GM19463 (cell line): ENCODE measurements around the gene CBX6.
"Not testable (repeated sequence)": the region's sequence is repeated elsewhere in the genome, so short reads cannot be mapped to it uniquely, and the experiment has no call there.

Experiments used
- ATAC-seq: cut with Tn5 transposase; IDR thresholded peaks from one replicate; pipeline ENCODE4 v1.9.1; 2021; ENCODE audit warnings: mild to moderate bottlenecking, moderate library complexity; ENCODE audit not compliant: unreplicated experiment

Gene CBX6

GRCh38 chr22:38872172-38872830 lies at the start of gene CBX6:
TSS of gene CBX6 (minus strand) at chr22:38872216. CDS start at chr22:38872190, 26 bp downstream.
- peak; percentile 59 for ATAC-seq

DNA sequence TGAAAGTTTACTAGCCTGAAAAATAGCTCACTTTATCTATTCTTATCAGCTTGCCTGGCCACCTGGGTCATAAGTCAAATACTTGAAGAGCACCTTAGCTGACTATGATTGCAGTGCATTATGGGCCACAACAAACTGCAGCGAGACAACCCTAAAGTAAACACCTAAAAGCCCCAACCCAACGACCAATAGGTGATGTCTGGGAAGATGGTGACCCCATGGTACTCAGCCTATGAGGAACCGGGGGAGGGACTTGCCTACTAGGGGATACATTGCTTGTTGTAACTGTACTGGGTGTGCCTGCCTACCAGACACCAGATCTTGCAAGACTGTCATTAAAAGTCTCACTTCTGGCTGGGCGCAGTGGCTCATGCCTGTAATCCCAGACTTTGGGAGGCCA lies 49.8 kb upstream of the CBX6 start:
- ATAC-seq: no peak

- no peak for ATAC-seq
These were observed 49.1 kb upstream of the CBX6 start for GRCh38 chr22:38921120-38921519.

DNA sequence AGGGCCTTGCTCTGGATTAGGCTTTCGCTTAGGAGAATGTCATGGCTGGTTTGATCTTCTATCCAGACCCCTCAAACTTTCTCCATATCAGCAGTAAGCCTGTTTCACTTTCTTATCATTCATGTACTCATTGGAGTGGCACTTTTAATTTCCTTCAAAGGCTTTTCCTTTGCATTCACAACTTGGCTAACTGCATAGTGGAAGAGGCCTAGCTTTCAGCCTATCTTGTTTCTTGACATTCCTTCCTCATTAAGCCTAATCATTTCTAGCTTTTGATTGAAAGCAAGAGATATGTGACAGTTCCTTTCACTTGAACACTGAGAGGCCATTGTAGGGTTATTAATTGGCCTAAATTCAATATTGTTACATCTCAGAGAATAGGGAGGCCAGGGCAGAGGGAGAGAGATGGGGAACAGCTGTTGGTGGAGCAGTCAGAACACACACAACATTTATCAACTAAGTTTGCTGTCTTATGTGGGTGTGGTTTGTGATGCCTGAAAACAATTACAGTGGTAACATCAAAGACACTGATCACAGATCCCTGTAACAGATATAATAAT lies 47.7 kb upstream of the CBX6 start:
- ATAC-seq: no peak

- ATAC-seq: no peak
These were observed 39.4 kb upstream of the CBX6 start for GRCh38 chr22:38911434-38911833.

GRCh38 chr22:38907767-38908166 lies 35.8 kb upstream of the CBX6 start:
- ATAC-seq: no peak

DNA sequence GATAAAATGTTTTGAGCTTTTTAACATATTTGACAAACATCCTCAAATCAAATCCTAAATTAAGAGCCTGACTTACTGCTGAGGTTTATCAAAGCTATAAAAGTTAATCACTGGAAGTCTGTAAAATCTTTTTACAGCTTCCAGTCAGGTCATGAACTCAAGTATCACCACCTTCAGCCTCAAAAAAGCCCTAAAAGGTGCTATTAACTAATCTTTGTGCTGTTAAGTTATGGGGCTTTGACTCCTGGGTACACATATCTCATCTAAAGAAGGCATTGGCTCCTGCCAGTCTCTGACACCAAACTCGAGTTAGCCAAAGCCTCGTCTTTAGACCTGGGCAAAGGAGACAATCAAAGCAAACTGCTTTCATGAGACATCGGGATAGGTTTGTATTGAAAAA lies 34.0 kb upstream of the CBX6 start:
- no peak for ATAC-seq

DNA sequence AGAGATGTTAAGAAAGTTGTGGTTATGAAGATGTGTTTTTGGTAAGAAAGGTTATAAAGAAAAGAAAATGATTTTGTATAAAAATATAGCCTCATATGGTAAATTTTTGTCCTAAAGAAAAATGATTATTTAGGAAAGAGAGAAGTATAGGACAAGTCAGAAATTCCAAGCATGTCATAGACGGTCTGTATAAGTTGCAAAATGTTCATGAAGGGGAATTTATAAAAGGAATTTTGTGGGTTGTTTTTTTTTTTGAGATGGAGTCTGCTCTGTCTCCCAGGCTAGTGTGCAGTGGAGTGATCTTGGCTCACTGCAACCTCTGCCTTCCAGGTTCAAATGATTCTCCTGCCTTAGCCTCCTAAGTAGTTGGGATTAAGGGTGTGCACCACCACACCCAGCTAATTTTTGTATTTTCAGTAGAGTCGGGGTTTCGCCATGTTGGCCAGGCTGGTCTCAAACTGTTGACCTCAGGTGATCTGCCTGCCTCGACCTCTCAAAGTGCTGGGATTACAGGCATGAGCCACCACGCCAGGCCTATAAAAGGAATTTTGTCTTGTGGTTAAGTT lies 32.1 kb upstream of the CBX6 start:
- not testable (repeated sequence) for ATAC-seq

- no peak for ATAC-seq
These were observed 29.2 kb upstream of the CBX6 start for GRCh38 chr22:38901111-38901641.

- no peak for ATAC-seq
These were observed 28.7 kb upstream of the CBX6 start for GRCh38 chr22:38900677-38901076.

GRCh38 chr22:38891256-38891655 lies 19.2 kb upstream of the CBX6 start:
- no peak for ATAC-seq

- ATAC-seq: no peak
These were observed 18.4 kb upstream of the CBX6 start for GRCh38 chr22:38890377-38890776.

GRCh38 chr22:38886333-38886732 lies 14.3 kb upstream of the CBX6 start:
- no peak for ATAC-seq

DNA sequence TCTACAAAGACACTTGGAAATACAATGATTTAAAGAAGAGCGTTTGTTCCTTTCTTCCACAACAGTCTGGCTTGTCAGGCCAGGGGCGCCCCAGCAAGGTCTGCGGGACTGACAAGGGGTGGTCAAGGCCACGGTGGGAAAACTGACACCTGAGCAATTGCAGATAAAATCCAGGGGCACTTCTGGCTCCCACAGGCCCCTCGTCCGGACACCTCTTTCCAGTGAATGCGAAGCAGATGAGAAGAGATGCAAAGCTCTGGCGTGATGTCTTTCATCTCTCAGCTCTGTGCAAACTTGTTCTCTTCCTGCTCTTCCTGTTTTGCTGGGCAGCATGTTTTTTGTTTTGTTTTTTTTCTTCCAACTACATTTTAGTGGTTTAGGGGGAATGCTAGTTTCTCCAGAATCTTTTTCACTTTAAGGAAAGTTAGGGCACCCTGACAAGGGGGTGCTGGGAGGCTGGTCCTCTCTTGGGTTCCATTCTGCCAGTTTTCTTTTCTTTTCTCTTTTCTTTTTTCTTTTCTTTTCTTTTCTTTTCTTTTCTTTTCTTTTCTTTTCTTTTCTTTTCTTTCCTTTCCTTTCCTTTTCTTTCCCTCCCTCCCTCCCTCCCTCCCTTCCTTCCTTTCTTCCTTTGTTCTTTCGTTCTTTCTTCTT lies 11.1 kb upstream of the CBX6 start:
- ATAC-seq: no peak

- ATAC-seq: no peak
These were observed 10.2 kb upstream of the CBX6 start for GRCh38 chr22:38881997-38882879.

GRCh38 chr22:38881464-38881871 lies 9.5 kb upstream of the CBX6 start:
- ATAC-seq: no peak

DNA sequence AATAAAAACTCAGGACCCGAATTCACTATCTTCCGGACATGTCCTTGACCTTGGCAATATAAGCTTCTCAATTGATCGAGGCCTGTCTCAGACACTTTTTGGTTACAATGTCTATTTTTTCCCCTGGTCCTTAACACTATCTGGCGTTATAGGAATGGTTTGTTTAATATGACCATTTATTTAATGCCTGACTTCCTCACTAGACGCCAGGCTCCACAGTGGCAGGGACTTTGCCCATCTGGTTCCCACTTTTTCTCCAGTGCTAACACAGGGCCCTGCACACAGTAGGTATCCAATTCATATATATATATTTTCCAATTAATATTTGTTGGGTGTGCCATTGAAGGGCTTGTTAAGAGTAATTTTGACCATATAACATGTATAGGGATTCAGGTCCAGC lies 7.9 kb upstream of the CBX6 start:
- no peak for ATAC-seq

DNA sequence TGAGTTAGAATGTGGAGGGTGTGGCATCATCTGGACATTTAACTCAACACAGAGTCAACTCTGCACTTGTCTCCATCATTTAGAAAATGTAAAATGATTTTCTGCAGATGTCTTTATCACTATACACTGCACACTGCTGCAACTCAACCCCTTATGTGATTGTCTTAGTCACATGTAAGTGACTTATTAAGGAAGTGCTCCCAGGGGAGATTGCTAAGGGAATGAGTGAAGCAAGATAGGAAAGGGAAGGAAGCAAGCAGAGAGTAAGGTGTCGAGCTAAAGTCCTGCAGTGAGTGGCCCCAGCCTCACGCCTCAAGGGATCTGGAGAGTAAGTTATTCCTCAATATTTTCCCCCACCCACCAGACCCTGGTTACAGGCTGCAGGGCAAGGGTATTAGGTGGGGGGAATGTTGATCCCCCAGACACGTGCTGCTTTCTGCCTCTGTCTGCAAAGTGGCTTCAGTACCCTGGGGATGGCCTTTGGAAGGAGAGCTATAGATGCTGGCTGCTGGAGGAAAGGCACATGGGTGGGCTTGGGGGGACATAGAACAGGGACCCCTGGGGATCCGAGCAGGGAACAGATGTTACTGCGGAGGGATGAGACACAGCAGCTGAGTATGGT lies 7.2 kb upstream of the CBX6 start:
- ATAC-seq: no peak

- no peak for ATAC-seq
These were observed 6.0 kb upstream of the CBX6 start for GRCh38 chr22:38878001-38878400.

GRCh38 chr22:38874529-38875222 lies 2.7 kb upstream of the CBX6 start:
- no peak for ATAC-seq
